Erythroblast (primary cell): ENCODE data around the gene GABBR2.
"Not testable (repeated sequence)": the region's sequence is repeated elsewhere in the genome, so short reads cannot be mapped to it uniquely, and the experiment has no call there.

Experiments
- DNase-seq, 2 experiments: peaks; one replicate each; lab custom pipeline; 2025; lab: John Stamatoyannopoulos, UW
- GATA1 ChIP-seq: IDR thresholded peaks from 2 replicates; pipeline ENCODE4 v1.6.1; 2011; ENCODE audit warnings: low read depth, mild to moderate bottlenecking, control low read depth, low read length, moderate library complexity
- POLR2A ChIP-seq: IDR thresholded peaks from 2 replicates; pipeline ENCODE4 v1.6.1; 2011; ENCODE audit warnings: mild to moderate bottlenecking, low read length

The GABBR2 gene

GRCh38 chr9:98504298-98505282, 204.1 kb downstream of the GABBR2 start:
- TF ChIP-seq POLR2A (no peak), GATA1 (no peak)

GRCh38 chr9:98503867-98504266, 204.9 kb downstream of the GABBR2 start:
- no peak for DNase-seq
- no peak for TF ChIP-seq POLR2A
- TF ChIP-seq GATA1: no peak

More at GRCh38 chr9:98504298-98505282, 204.1 kb downstream of the GABBR2 start:
- DNase-seq: no peak

DNA sequence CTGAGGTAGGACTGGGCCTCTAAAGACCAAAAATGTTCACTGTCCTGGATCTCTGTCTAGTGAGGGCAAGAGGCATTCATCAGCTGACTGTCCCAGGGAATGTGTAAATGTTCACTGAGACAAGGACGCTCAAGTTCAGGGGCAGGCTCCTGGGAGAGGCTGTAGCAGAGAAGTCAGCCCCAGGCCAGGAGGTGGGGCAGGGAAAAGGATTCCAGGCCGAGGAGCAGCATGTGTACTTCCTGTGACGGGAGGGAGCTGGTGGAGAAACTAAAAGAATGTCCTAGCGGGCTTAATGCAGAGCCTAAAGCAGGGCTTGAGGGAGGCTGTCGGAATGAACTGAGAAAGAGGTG, 205.8 kb downstream of the GABBR2 start:
- no peak for DNase-seq
- TF ChIP-seq POLR2A: no peak
- no peak for TF ChIP-seq GATA1

DNA sequence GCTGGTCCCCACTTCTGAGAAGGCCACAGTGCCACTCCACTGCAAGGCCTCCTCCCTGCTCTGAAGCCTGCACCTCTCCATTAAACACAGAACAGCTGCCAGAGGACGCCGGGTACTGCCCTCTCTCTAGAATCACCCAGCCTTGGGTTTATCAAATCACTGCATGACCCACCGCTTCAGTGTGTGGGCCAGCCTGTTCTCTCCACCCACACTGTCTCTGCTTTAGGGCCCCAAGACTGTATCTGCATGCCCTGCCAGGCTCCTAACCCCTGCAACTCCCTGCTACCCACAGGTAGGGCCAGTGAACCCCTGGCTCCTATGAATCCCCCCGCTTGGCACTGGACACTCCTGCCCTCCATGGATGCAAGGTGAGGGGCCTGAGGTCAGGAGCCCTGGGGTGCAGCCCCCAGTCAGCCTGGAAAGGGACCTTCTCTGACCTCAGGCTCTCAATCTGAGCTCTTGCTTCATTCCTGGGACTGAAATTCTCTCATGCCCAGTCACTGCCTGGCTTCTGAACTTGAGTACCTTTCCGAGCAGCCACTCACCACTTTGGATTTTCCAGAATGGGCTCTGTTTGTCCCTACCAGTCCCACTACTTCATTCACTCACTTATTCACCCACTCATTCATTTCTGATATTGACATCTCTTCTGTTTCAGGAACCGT, 206.3 kb downstream of the GABBR2 start:
- no peak for DNase-seq
- TF ChIP-seq POLR2A (no peak), GATA1 (no peak)

DNA sequence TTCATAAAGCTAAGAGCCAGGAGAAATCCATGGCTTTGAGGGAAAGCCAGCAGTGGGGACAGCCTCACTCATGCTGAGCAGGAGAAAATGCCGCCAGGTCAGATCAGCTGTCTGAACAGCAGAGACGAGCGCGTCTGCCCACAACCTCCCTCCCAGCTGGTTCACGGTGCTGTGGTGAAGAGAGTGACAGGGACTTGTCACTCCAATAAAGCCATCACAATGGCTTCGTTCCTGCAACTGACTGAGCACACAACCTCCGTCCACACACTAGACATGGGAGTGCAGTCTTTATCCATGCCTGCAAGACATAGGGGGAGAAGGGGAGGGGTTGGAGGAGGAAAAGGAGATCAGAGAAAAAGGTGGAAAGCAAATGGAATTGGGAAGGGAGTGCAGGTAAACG, 206.9 kb downstream of the GABBR2 start:
- no peak for DNase-seq
- TF ChIP-seq POLR2A (no peak), GATA1 (no peak)

DNA sequence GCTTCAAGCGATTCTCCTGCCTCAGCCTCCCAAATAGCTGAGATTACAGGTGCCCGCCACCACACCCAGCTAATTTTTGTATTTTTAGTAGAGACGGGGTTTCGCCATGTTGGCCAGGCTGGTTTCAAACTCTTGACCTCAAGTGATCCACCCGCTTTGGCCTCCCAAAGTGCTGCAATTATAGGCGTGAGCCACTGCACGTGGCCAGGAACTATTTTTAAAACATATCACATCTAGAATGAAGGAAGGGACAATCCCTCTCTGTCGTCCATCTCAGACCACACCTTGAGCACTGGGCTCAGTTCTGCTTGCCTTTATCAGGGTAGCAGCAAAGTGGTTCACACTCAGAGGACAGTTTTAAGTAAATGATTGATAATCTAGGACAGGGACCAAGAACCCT, 207.5 kb downstream of the GABBR2 start:
- not testable (repeated sequence) for DNase-seq

DNA sequence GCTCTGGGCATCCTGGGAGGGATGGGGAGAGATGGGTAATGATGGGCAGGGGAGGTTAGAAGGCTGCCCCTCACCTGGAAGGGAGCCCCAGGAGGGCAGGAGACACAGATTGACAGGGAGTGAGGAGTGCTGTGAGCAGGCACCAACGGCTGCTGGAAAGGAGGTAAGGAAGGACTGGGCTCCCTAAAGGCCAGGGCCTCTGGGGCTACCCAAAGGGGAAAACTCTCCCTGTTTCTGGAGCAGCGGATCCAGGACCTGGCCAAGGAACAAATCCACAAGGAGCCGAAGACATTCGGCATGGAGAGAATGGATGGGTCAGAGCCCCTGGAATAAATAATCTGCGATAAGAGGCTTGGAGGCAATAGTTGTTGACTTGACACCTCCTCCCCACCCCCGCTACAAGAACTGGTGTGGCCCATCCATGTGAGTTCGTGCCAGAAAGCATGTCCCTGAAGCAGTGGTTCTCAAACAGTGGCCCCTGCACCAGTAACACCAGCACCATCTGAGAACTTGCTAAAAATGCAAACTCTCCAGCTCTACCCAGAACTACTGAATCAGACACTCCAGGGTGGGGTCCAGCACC, 208.3 kb downstream of the GABBR2 start:
- DNase-seq: no peak
- no peak for TF ChIP-seq POLR2A
- TF ChIP-seq GATA1: no peak

DNA sequence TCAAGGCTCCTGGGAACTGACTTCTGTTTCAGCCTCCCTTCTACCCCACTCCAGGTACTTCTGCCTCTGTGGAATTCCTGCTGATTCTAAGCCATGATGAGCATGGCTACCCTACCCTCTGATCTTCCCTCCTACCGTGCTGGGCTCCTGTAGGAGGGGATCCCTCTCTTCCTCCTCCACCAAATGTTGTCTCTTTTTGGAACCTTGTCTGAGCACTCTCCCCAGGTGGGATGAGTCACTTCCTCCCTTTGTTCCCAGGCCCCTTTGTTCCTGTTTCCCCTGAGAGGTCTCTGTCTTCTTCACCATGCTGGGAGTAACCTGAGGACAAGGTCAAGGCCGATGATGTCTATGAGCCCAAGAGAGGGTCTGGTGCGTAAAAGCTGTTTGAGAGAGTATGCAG, 213.2 kb downstream of the GABBR2 start:
- TF ChIP-seq POLR2A (no peak), GATA1 (no peak)
- DNase-seq: no peak

- no peak for DNase-seq
- TF ChIP-seq GATA1: no peak
- no peak for TF ChIP-seq POLR2A
Observed at GRCh38 chr9:98494852-98495251, 213.9 kb downstream of the GABBR2 start.

- TF ChIP-seq POLR2A: no peak
- no peak for TF ChIP-seq GATA1
- DNase-seq: no peak
Observed at GRCh38 chr9:98491828-98492227, 216.9 kb downstream of the GABBR2 start.

DNA sequence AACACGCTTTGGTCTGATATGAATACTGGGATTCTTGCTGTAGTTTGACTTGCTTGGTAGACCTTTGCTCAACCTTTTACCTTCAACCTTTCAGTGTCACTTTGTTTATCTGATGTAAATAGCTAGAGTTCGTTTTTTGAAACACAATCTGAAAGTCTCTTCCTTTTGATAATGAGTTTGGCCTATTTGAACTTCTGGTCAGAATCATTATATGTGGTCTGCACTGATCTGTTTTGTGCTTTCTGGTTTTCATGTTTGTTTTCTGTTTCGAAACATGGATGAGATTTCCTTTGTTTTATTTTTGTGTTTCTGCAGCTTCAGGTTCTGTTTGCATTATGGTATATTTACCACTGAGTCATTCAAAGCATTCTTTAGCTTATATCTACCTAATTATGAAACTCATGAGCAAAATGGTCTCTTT, 217.5 kb downstream of the GABBR2 start:
- no peak for DNase-seq
- no peak for TF ChIP-seq GATA1

DNA sequence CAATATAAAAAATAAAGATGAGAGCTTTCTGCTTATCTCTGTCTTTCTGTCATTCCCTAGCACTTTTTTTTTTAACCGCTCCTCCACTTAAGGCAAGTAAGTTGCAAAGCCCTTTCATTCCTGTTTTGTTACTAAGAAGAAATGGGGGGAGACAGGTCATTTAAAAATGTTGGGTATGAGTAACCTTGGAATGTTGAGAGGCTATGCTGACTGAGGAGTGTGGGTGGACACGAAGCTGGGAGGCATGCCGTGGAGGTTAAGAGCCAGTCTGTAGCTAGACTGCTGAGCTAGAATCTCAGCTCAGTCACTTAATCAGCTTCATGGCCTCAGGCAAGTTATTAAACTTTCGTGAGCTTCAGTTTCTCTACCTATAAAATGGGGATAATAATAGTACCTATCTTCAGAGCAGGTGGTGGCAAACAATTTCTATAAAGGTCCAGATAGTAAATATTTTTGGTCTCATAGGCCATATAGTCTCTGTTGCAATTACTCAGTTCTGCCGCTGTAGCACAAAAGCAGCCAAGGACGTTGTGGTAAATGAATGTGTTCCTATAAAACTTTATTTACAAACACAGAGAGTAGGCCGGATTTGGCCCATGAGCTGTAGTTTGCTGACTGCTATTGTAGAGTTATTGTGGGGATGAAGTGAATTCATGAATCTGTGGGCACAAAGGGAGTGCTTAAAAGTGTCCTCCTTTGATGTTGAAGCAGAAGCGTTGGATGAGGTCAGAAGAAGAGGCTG, 220.0 kb downstream of the GABBR2 start:
- no peak for DNase-seq
- no peak for TF ChIP-seq GATA1
- no peak for TF ChIP-seq POLR2A

GRCh38 chr9:98485706-98486105, 223.0 kb downstream of the GABBR2 start:
- DNase-seq: no peak
- TF ChIP-seq POLR2A: no peak
- no peak for TF ChIP-seq GATA1
